IPS-18c (cell line): ENCODE measurements around the gene PRELP.
"Not testable (repeated sequence)": the region's sequence is repeated elsewhere in the genome, so short reads cannot be mapped to it uniquely, and the experiment has no call there.

Experiments used
- H3K4me3 ChIP-seq: 2 replicates; pipeline ENCODE4 v1.7.0; 2013; ENCODE audit warnings: low read depth, mild to moderate bottlenecking, low read length, moderate library complexity; ENCODE audit not compliant: insufficient read depth
- H3K9me3 ChIP-seq: one replicate; pipeline ENCODE4 v1.6.1; 2013; ENCODE audit warnings: mild to moderate bottlenecking, low read length, moderate library complexity; ENCODE audit not compliant: control insufficient read depth, insufficient read depth

Gene PRELP

DNA sequence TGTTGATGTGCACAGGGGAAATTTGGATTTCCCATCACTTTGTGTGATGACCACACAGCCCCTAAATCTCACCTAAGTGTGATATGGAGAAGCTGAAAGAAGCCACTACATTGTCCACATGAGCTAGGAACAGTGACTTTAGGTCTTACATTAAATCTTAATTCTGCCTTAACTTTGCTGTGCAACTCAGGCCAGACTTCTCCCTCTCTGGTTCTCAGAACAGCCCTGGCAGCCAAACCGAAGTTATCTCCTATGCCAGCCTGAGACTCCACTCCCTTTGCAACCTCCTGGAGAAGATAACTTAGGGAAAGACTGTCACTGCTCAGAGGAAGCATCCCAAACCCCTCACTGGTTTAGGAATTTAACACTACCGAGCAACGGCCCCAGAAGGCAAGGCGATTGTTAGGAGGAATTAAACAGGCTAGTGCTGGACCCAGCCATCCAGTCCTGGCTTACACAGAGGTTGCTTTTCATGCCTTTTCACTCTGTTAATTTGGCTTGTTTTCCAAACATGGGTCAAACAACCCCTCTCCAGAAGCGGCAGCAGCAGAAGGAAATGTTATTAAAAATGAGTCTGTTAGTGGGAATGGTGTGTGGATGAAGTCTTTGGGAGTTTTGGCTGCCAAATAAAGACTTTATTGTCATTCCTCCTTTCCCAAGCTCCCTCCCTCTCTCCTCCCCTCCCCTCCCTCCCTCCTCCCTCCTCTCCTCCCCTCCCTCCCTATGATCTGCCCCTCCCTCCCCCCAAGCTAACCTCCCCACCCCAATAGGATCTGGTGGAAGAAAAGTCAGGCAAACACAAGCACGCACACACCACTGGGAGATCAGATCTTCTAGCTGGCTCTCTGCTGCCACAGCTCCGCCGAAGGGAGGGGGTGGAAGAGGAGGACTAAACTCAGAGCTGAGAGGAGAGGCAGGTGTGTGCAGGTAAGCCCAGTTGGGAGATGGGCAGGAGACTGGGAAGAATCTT lies at the start of gene PRELP:
TSS of gene PRELP (plus strand) at position 795 of the 970 bp plus-strand sequence. CDS start 7,379 bp downstream, outside the sequence.
- H3K4me3 ChIP-seq, result no peak within 1 kb of the TSS

DNA sequence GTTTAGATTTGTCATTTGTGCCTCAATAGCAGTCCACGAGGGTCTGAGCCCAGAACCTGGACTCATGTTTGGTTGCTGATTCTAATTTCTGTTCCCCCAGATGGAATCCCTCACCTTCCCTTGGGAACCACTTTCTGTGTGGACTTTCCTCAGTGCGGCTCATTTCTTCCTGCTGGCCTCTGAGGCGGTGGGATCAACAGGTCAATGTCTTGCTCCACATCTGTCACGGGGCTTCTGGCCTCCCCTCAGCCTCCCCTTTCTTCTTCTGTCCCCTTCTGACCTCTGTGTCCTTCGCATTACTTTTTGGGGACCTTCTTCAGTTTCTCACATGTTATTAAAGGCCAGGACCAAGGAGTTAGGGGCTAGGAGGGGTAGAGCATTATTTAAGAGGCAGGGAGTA lies 49.2 kb upstream of the PRELP start:
- no peaks in the 10 kb centered on the region for H3K9me3 ChIP-seq
- no peak overlapping the region for H3K4me3 ChIP-seq

More for the DNA sequence above, at the start of gene PRELP:
- peaks cover 2% of the 10 kb centered on the region for H3K9me3 ChIP-seq

DNA sequence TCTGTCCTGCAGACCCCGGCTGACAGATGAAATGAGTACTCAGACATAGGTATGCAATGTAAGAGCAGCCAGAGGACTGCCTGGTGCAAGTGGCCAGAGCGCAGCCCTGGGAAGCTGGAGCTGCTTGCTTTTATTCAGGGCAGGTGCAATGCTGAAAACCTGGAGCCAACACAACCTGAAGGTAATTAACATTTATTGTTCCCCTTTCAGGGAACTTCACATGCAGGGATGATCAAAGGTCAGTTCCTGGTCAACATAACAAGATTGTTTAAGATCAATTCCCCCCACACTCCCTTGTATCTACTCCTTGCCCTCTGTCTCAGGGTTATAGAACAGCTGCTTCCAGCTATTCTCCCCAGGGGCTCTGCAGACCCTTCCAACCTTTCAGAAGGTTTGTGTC lies 48.7 kb upstream of the PRELP start:
- no peaks in the 10 kb centered on the region for H3K9me3 ChIP-seq
- no peak overlapping the region for H3K4me3 ChIP-seq

DNA sequence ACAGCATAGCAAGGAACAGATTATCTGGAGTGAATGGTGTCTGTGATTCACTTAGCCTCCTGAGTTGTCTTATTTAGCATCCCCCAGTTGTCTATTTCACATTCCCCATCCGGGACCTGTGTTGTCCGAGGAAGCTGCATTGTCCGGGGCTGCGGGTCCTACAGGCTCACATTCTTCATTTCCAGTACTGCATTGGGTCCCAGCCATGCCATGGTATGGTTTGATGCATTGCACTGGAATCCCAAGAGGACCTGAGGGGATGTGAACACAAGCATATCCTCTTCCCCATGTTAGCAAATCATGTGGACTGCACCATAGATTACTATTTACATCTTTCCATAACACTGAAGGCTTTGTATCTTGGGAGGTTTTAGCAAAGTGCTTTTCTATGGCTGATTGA lies 48.2 kb upstream of the PRELP start:
- Histone ChIP-seq H3K4me3 (no peak overlapping the region), H3K9me3 (no peaks in the 10 kb centered on the region)

DNA sequence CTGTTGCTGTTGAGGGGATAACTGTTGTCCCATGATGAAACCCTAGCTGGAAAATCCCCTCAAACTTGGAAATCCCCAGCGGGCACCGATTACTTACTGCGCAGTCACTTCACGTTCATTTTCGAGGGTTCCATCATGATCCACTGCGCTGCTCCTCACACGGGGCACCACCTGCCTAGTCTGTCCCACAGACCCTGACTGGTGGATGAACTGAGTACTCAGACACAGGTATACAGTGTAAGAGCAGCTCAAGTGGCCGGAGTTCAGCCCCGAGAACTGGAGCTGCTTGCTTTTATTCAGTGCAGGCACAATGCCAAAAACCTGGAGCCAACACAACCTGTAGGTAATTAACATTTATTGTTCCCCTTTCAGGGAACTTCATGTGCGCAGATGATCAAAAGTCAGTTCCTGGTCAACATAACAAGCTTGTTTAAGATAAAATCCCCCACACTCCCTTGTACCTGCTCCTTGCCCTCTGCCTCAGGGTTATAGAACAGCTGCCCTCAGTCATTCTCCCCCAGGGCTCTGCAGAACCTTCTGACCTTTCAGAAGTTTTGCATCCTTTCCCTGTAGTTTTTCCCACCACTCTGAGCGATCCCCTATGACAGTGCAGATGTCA lies 46.5 kb upstream of the PRELP start:
- Histone ChIP-seq H3K9me3 (no peaks in the 10 kb centered on the region), H3K4me3 (no peak overlapping the region)

DNA sequence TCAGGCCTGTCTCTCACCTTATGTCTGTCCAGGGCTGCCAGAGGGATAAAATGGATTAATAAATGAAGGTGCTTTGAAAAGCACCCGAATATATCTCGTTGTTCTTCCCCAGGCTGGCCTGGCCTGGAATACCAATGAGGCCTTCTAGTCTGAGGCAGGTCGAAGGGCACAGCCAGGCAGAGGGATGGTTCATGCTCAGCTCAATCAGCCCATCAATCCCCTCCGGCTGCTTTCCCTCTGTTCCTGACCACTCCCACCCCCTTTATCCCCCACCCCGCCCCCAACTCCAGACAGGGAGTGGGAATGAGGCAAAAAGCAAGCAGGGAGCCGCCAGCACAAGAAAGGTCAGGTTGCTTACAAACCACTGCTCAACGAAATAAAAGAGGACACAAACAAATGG lies 40.0 kb upstream of the PRELP start:
- H3K4me3 ChIP-seq, result no peak overlapping the region; the same call in 1 of the 2 replicates
- no peaks in the 10 kb centered on the region for H3K9me3 ChIP-seq

DNA sequence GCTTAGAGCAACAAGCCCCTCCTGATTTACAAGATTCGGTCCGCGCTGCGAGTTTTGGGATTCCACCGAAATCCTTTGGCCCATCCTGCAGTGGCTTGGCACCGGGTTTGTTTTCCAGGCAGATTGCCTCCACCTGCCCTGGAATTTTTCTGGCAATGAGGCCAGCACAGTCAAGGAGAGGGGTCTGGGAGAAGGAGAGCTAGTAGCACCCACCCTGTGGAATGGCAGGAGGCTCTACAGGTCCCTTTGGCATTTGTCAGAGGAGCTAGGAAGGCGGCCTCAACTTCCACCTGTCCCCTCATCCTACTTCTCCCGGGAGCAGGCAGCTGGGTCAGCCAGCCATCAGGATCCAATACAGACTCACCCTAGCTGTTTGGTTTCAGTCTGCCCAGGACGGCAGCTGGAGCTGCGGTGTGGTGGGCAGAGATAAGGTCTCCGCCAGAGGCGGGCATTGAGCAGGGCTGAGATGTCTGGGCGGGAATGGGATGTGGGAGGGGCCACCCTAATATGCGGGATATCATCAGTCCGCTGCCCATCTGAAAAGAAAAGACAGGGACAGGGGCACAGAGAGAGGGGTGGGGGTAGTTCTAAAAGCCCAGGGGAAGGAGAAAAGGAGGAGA lies 37.8 kb upstream of the PRELP start:
- Histone ChIP-seq H3K4me3 (no peak overlapping the region), H3K9me3 (no peaks in the 10 kb centered on the region)

DNA sequence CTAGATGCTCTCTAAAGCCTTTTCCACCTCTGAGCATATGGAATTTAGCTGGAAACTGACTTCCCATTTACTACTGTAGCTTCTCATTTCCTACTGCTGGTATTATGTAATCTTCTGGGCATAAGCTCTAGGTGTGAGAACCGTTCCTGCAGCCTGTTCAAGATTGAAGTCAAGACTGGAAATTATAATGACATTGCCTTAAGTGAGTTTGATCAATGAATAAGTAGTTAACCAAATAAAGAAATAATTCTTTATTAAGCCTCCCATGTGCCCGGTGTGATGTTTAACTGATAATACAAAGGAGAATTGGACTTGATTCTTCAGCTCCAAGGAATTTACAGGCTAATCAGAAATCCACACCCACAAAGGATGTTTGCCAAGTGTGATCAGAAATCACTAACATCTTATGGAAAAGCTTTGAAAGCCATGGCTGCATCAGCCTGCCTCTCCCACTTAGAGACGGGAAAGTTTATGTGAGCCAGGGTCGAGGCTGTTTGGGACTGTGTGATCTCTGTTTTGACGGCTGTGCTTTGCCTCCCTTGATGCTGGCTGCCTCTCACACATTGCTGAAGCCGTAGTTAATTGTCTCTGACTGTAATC lies 36.4 kb upstream of the PRELP start:
- Histone ChIP-seq H3K9me3 (no peaks in the 10 kb centered on the region), H3K4me3 (no peak overlapping the region)

DNA sequence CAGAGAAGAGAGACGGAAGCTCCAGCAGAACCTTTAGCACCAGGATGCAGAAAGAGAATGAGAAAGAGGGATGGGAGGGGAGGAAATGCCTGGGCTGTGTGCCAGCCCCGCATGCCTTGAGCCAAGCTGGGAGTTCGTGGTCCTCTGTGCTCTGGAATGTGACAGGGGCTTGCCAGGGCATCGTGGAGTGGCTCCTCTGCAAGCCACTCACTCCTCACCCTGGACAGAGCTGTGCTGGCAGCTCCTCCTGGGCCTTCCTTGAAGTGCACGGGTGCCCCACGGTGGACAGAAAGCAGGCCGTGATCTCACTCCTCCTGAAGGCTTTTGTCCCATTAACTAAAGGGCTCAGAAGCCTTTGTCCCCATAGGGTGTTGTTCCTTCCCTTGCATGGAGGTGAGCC lies 34.8 kb upstream of the PRELP start:
- no peaks in the 10 kb centered on the region for H3K9me3 ChIP-seq
- H3K4me3 ChIP-seq, result no peak overlapping the region

DNA sequence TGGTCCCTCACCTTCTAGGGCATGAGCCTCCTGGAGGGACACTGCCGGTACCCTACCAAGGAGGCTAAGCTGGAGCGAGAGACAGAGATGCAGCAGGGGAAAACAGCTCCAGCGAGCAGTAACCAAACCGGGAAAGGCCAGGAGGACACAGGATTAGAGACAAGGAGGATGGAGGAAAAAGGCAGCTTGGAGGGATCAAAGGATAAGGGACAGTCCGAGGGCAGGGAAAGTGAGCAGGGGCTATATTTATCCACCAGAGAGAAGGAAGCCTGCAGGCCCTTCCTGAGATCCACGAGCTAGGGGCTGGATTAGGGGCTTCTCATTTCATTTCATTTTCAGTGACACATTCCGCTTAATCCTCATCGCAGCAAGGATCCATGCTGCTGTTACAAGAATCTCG lies 33.8 kb upstream of the PRELP start:
- H3K9me3 ChIP-seq, result no peaks in the 10 kb centered on the region
- H3K4me3 ChIP-seq, result no peak overlapping the region

DNA sequence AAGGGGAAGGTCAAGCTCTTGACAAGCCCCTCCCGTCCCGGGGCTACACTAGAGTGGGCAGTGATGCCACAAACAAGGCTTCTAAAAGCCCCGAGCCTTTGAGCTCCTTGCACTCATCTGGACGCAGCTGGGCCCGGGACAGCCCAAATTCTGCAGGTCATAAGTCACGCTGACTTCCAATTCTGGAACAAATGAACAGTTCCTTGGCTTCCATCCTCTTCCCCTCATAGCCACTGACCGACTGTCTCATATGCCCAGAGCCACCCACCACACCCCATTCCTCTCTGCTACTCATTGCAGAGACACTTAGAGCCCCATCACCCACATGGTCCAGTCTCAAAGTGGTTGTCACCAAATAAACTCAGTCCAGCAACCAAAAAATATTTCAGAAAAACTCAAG lies 32.8 kb upstream of the PRELP start:
- no peaks in the 10 kb centered on the region for H3K9me3 ChIP-seq
- no peak overlapping the region for H3K4me3 ChIP-seq

DNA sequence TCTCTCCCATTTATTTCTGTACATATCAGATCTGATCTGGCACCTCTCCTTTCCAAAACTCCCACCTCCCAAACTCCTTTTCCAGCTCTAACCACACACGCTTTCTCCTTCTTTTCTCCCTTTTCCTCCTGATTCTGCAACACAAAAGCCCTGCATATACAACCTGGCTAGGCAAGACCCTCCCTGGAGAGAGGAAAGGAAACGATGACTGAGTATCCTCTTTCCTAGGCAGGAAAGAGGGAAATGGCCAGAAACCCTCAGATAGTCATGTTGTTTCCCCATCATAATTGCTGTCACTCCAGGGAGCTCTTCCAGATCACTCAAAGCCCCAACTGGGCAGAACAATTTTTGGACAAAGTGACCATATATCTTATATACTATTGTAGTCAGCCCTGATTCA lies 32.3 kb upstream of the PRELP start:
- Histone ChIP-seq H3K9me3 (no peaks in the 10 kb centered on the region), H3K4me3 (no peak overlapping the region)

DNA sequence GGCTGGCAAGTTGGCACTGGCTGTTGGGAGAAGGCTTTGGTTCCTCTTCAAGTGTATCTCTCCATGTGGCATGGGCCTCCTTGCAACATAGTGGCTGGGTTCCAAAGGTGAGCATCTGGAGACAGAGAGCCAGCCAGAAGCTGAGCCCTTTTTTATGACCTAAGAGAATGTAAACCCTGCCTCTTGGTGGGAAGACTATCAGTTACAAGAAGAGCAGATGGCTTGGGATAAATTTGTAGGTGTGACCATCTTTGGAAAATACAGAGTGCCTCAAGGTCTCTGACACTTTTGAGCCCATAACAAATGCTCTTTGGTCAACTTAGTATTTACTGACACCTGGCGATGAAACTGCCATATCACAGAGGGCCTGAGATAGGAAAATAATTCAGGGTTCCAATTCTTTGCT lies 31.4 kb upstream of the PRELP start:
- Histone ChIP-seq H3K4me3 (no peak overlapping the region), H3K9me3 (no peaks in the 10 kb centered on the region)

DNA sequence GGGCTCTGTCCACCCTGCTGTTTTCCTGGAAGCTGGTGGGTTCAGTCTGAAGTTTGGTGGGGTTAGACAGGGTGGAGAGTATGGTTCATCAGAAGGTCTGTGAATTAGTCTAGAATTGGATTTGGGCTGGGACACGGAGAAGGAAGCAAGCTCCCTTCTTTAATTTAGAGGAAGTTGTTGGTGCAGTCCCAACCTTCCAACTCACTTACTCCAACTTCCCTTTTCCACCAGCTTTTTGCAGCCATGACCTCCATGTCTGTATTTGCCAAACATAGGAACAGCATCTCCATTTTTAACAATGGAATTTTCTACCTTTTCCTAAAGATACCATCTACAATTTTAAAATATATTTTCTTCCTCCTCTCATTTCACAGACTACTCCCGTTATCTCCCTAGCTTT lies 28.5 kb upstream of the PRELP start:
- H3K9me3 ChIP-seq, result no peaks in the 10 kb centered on the region
- H3K4me3 ChIP-seq, result no peak overlapping the region

DNA sequence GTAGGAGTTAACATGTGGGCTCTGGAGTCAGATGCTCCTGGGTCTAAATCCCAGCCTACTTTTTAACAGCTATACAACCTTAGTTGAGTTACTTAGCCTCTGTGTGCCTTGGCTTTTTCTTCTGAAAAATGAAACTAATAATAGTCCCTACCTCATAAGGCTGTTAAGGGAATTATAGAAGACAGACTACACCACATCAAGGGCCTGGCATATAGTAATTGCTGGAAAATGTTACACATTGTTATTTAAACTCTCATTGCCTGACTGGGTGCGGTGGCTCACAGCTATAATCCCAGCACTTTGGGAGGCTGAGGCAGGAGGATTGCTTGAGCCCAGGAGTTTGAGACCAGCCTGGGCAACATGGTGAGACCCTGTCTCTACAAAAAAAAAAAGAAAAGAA lies 28.0 kb upstream of the PRELP start:
- H3K9me3 ChIP-seq, H3K4me3 ChIP-seq: not testable (repeated sequence)

DNA sequence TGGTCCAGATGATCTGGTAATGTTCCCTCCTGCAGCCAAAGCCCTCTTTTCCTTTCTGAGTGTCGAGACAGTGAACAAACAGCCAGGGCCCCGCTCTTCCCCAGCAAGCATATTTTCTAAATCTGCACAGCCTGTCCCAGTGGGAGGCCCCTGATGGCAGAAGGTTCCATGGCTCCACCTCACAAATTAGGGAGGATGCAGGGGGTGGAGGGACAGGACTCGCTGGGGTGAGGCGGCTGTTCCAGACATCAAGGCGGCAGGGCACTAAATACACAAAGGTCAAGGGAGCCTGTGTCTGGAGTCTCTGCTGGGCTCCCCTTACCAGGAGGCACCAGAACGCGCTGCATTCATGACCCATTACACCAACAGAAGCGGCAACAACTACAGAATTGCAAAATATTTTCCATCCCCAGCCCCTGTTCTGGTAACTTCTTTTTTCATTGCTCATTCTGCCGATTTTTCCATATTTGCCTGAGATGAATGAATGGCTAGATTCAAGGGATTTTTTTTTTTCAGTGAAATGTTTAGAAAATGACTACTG lies 27.0 kb upstream of the PRELP start:
- Histone ChIP-seq H3K4me3 (no peak overlapping the region), H3K9me3 (no peaks in the 10 kb centered on the region)

DNA sequence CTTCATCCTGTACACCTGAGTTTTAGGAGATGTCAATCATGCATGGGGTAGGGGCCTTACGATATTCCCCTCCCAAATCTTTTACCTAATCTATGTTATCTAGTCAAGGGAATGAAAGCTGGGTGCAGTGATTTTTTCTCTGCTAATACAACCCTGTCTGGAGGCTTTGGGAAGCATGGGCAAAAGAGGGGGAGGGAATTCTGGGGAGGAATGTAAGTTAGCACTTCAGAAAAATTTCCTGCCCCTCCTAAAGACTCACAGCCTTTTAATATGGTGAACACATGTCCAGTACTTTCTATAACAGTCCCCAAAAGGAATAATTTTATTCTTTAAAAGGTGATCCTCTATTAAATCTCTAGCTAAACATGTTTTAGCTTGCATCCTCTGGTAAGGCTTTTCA lies 25.6 kb upstream of the PRELP start:
- Histone ChIP-seq H3K9me3 (no peaks in the 10 kb centered on the region), H3K4me3 (no peak overlapping the region)
